GM19324 (cell line): ENCODE results near the gene SSR2.
A peak's percentile ranks its signal among the peaks of the same experiment; 100 is the strongest.

ENCODE experiments used
- ATAC-seq: cut with Tn5 transposase; IDR thresholded peaks from one replicate; pipeline ENCODE4 v1.9.1; 2021; ENCODE audit warnings: mild to moderate bottlenecking, moderate library complexity; ENCODE audit not compliant: unreplicated experiment, low FRiP score

Gene SSR2

GRCh38 chr1:156020293-156021092, at the start of gene SSR2:
SSR2 (minus strand) TSS chr1:156020951; CDS start chr1:156020167, 784 bp downstream.
- peak; percentile 95 for ATAC-seq

GRCh38 chr1:156070548-156070947, 49.8 kb upstream of the SSR2 start:
- ATAC-seq, result no peak

GRCh38 chr1:156069490-156070455, 49.0 kb upstream of the SSR2 start:
- no peak for ATAC-seq

- ATAC-seq, result no peak
Observed at GRCh38 chr1:156067262-156067661, 46.5 kb upstream of the SSR2 start.

GRCh38 chr1:156065871-156066270, 45.1 kb upstream of the SSR2 start:
- ATAC-seq, result no peak

- ATAC-seq, result no peak
Observed at GRCh38 chr1:156065212-156065611, 44.5 kb upstream of the SSR2 start.

- ATAC-seq, result no peak
Observed at GRCh38 chr1:156064615-156065014, 43.9 kb upstream of the SSR2 start.

GRCh38 chr1:156063997-156064285, 43.2 kb upstream of the SSR2 start:
- ATAC-seq, result no peak

GRCh38 chr1:156062189-156062588, 41.4 kb upstream of the SSR2 start:
- ATAC-seq, result no peak

GRCh38 chr1:156060937-156061636, 40.3 kb upstream of the SSR2 start, which contains the start of gene RAB25:
RAB25 (plus strand) TSS chr1:156061160; CDS start chr1:156061401, 241 bp downstream.
- ATAC-seq, result no peak

- ATAC-seq, result no peak
Observed at GRCh38 chr1:156056326-156056849, 35.6 kb upstream of the SSR2 start.

GRCh38 chr1:156055281-156056048, 34.7 kb upstream of the SSR2 start:
- no peak for ATAC-seq

GRCh38 chr1:156054500-156055280, 33.9 kb upstream of the SSR2 start, which contains the start of gene LAMTOR2:
LAMTOR2 (plus strand) TSS chr1:156054782; CDS start chr1:156054890, 108 bp downstream.
- peak; percentile 71 for ATAC-seq

- peak; percentile 58 for ATAC-seq
Observed at GRCh38 chr1:156053768-156054499, 33.2 kb upstream of the SSR2 start, which contains the start of gene UBQLN4. UBQLN4 (minus strand) TSS chr1:156053798; CDS start chr1:156053701, 97 bp downstream.

- ATAC-seq, result peak; percentile 17
Observed at GRCh38 chr1:156052862-156053767, 32.4 kb upstream of the SSR2 start.

GRCh38 chr1:156051011-156051725, 30.4 kb upstream of the SSR2 start:
- no peak for ATAC-seq
